DMS53 treated with DMSO at 0.1 percent for 48 hours (cell line): ENCODE results near the gene HCK.

ENCODE experiments used
- DNase-seq: peaks from one replicate; lab custom pipeline; 2025; ENCODE audit not compliant: unreplicated experiment; lab: John Stamatoyannopoulos, UW

Gene HCK

GRCh38 chr20:32057656-32058184 is 5.7 kb downstream of the HCK start:
- DNase-seq, result no peak

- DNase-seq, result no peak
Measured at GRCh38 chr20:32059189-32059588, 7.1 kb downstream of the HCK start.

- DNase-seq, result no peak
Measured at GRCh38 chr20:32062776-32063170, 10.7 kb downstream of the HCK start.

- DNase-seq, result no peak
Measured at GRCh38 chr20:32063695-32064094, 11.7 kb downstream of the HCK start.

GRCh38 chr20:32064667-32065066 is 12.6 kb downstream of the HCK start:
- DNase-seq, result no peak

GRCh38 chr20:32067234-32067821 is 15.3 kb downstream of the HCK start:
- no peak for DNase-seq

- DNase-seq, result no peak
Measured at GRCh38 chr20:32068174-32068573, 16.1 kb downstream of the HCK start.

- no peak for DNase-seq
Measured at GRCh38 chr20:32069711-32070110, 17.7 kb downstream of the HCK start.

- DNase-seq, result no peak
Measured at GRCh38 chr20:32070282-32070681, 18.2 kb downstream of the HCK start.

- no peak for DNase-seq
Measured at GRCh38 chr20:32070690-32071213, 18.7 kb downstream of the HCK start.

GRCh38 chr20:32071395-32072167 is 19.5 kb downstream of the HCK start:
- no peak for DNase-seq

- no peak for DNase-seq
Measured at GRCh38 chr20:32072168-32072750, 20.2 kb downstream of the HCK start.

- DNase-seq, result no peak
Measured at GRCh38 chr20:32075534-32075933, 23.5 kb downstream of the HCK start.

GRCh38 chr20:32077190-32077589 is 25.1 kb downstream of the HCK start:
- no peak for DNase-seq

- no peak for DNase-seq
Measured at GRCh38 chr20:32078322-32078721, 26.3 kb downstream of the HCK start.

- DNase-seq, result no peak
Measured at GRCh38 chr20:32078791-32079190, 26.7 kb downstream of the HCK start.

GRCh38 chr20:32079655-32080109 is 27.6 kb downstream of the HCK start:
- no peak for DNase-seq

GRCh38 chr20:32080783-32081182 is 28.7 kb downstream of the HCK start:
- no peak for DNase-seq

- no peak for DNase-seq
Measured at GRCh38 chr20:32083469-32083868, 31.4 kb downstream of the HCK start.

- no peak for DNase-seq
Measured at GRCh38 chr20:32087070-32087469, 35.0 kb downstream of the HCK start.

- no peak for DNase-seq
Measured at GRCh38 chr20:32088759-32089158, 36.7 kb downstream of the HCK start.
